GM19193 (cell line): ENCODE results near the gene MAPK8.

Experiments used
- POLR2A ChIP-seq: IDR thresholded peaks from 4 replicates; pipeline ENCODE4 v1.6.1; 2011; ENCODE audit not compliant: insufficient read depth, insufficient read length; ENCODE audit errors: extremely low read depth

Gene MAPK8

DNA sequence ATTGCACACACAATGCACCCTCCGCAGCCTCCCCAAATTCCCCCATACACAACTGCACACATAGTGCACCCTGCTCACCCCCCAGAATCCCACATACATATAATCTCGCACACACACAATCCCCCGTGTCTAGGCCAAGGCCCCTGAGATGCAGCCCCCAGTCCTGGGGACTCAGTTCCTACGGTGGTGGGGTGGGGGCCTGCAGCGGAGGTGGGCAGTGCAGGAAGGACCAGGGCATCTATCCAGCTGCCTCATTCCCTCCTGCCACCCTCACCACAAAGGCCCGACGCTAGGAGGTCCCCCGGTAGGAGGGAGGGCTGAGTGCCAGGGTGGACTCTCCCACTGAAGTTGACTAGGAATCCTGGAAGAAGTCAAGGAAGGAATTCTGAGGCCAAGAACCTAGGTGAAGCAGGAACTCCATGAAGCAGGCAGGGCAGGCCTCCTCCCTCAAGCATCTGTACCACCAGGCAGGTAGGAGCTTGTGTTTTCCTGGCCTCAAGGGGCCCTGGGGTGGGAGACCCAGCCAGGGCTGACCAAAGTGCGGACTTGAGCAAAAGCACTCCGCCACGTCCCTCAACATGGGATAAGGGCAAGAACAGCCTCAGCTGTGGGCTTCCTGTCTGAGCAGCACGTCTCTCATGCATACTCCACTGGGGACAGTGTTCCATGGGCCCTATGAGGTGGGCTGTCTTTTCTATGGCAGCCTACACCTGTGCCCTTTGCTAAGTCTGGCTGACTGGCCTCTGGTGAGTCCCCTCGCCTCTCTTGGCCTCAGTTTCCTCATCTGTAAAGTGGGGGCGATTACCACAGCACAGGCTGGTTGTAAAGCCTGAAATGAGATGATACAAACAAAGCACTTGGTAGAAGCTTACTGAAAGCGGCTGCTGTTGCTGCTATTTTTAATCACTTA, 145.7 kb downstream of the MAPK8 start:
- TF ChIP-seq POLR2A, result no peak

DNA sequence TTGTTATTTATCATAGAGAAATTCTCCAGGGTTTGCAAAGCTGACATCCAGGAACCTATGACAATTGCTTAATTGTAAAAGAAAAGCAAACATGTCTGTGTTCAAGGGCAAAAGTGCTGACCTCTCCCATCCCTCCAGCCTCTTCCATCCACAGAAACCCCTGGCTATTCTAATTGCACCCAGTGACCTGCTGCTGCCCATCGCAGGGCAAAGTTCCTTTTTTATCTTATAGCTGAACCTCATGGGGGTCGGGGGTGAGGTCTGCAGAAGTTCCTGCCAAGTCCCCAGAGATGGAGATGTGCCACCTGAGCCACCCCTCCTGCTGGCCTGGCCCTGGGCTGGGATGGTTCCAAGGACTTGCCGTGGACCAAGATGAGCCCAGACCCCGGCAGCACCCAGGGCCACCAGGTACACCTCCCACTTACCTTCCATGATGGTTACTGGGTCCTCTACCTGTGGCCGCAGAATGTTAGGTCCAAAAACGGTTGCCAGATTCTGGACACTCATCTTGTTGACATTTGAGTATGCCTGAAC, 146.5 kb downstream of the MAPK8 start:
- no peak for TF ChIP-seq POLR2A

DNA sequence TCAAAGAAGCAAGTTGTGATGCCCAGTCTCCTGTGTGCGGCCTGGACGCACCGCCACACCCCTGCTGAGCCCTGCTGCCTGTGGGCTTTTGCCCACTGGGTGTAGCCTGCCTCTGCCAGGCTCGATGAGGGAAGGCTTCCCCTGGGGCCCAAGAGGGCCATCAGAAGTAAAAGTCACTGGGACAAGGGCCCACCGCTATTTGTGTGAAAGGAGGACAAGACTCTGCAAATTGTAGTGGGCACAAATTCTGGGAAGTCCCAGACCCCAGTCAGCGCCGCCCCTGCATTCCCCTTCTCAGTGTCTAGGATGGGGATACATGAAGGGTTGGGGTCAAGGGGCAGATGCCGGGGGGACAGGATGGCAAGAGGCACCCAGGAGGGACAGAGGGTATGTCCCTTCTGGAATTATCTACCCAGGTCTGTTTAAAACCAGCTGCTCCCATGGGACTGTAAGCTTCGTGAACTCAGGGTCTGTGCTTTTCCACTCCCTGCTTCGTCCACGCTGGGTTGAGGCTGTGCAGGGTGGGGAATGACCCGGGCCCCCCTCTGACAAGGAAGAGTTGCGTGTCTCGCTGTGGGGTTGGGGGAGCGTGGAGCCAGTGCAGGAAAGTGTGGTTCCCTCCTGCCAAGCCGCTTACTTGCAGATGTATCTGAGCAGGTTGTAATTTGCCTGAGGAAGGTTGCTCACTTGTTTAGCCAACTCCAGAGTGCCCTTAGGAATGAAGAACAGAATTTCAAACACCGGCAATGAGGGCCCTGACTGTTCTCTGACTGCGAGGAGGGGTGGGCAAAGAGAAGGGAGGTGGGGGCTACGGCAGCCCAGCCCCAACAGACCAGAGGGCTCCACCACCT, 147.2 kb downstream of the MAPK8 start:
- no peak for TF ChIP-seq POLR2A

DNA sequence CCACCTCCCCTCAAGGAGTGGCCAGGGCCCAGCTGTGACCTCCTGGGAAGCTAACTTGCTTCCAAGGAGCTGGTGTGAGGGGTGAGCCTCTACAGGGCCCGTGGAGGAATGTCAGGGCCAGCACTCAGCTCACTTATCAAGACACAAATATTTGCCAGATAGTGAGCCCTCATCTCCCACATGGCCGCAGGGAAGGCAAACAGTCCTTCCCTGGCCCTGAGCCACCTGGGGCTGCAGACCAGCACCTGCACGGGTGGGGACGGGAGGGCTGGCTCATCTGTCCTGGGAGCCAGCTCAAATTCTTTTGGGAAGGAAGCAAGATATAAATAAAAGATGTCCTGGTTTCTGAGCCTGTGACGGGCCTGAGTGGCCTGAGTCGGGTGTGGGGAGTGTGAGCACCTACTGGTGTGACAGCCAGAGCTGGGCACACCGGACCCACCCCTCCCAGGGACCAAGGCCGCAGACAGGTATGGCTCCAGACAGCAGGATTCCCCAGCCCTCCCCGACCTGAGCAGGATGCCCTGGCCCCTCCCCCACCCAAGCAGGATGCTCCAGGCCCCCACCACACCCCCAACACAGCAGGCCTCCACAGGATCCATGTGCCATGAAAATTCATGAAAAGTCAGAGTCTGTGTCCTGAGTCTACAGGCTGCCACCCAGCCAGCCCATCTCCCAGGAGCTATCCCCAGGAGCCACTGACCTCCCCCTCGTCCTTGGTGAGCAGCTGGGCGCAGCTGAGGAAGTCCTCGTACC, 148.0 kb downstream of the MAPK8 start:
- TF ChIP-seq POLR2A, result no peak

DNA sequence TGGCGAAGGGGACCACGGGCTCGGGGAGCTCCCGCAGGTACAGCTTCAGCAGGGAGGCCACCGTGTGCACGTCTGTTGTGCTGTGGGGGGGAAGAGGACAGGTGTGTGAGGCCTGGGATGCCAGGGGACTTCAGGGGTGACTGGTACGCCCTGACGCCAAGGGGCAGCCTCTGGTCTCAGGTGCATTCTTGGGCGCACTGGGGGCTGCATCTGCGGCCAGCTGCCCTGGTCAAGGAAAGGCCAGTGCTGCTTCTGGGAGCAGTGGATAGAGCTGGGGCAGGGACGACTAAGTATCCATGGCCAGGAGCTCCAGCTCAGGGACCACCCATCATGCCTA, 148.5 kb downstream of the MAPK8 start:
- TF ChIP-seq POLR2A, result no peak

DNA sequence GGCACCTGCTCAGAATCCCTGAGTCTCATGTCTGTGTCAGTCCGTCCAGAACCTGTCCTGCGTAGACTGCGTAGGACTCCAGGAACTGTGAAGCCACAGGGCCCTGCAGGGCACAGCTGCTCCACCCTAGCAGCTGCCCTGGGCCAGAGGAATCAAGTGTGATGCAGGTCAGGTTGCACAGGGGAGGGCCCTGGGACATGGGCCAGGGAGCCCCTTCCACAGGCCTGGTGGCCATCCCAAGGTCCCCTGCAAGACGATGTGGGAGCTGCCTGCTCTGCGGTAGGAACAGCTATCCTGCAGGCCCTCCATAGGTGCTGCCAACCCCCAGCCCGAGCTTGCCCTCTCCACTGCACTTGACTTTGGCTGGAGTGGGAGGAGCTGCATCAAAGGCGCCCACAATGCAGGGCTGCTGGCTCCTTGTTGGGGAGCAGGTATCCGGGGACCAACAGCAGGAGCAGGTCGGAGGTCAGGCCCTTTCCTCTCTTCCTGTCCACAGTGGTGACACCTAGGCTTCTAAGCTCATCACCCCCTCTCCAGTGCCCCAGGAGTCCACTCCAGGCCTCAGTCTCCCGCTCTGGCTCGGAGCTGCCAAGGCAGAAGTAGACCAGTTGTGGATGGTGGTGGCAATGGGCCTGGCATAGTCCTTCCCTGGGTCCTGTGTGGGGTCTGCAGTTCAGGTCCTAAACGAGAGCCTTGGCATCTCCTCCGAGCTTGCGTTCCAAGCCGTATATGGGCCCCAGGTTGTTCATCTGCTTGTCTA, 149.1 kb downstream of the MAPK8 start:
- no peak for TF ChIP-seq POLR2A

DNA sequence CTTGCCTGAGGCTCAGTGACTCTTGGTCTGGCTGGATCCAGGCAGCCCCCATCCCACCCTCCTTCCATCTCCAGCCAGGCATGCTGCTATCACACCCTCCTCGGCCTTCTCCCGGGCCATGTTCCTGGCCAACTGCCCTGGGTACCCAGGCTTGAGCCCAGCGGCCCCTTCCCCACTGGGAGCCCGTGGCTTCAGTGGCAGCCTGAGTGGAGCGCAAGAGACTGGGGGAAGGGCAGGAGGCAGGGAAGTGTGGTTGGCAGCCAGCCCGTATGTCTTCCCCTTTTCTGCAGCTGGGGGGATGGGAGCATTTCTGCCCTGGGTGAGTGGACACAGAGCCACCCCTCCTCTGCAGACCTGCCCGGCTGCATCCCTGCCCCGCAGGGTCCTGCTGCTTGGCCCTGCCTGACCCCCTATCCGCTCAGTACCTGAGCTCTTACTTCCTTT, 149.9 kb downstream of the MAPK8 start:
- no peak for TF ChIP-seq POLR2A

DNA sequence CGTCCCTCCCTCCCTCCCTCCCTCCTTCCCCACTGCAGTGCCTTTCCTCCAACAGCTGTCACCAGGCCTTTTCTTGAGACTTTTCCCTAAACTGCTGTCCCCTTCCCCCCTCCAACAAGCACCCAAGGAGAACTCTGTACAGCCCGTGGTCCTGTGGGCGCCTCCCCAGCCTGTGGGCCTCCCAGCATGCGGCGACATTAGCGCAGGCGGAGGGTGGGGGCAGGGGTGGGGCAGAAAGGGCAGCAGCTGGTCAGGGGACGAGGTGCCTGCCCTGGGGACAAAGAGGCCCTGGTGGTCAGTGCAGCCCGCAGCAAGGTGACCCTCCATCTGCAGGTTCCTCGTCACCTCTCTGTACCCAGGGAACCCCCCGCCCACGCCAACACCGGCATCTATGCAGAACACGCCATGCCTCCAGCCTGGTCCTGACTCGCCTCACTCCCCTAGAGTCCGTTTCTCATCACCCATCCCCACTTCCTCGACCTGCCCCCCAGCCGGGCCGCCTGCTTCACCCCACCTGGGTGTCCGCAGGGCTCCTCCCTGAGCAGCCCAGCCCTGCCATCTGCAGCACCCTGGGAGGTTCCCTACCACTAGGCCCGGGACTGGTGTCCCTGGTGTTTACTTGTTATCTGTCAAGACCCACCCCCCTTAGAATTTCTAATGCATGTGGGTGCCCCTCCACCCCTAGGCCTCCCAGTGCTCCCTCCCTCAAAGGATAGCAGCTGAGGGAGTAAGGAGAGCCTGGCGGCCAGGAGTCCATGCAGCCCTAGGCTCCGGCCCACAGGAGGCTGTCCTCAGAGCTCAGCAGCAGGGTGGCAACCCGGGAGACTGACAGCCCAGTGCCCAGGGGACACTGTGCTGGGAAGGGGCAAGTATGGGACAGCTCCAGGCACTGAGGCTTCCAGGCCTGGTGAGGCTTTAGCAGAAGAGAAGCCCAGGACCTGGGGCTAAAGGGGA, 150.6 kb downstream of the MAPK8 start:
- no peak for TF ChIP-seq POLR2A

DNA sequence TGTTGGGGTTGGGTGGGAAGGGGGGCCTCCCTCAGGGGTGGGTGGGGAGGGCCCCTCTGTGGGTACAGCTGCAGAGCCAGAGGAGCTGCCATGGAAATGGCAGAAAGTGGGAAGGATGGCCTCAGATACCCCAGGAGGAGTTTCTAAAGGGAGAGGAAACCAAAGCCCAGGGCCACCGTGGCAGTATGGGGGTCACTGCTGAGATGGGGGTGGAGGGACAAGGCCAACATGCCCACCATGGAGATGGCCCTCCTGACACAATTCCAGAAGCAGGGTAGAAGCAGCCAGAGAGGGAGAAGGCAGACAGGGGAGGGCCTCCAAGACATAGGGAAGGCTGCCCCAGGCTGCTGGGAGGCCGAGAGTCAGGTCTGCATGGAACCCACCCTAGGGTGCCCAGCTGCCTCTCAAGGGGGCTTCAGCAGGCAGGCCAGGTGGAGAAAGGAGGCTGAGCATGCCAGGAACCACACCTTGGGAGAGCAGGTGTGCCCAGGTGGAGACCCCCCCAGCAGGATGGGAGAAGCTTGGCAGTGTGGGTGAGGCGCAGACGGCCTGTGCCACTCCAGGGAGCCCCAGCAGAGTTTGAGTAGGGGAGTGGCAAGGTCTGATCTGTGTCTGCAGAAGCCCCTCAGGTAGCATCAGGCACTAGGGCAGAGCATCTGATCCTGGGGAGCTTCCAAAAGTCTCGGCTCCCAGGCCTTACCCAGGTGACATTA, 151.6 kb downstream of the MAPK8 start:
- TF ChIP-seq POLR2A, result no peak

DNA sequence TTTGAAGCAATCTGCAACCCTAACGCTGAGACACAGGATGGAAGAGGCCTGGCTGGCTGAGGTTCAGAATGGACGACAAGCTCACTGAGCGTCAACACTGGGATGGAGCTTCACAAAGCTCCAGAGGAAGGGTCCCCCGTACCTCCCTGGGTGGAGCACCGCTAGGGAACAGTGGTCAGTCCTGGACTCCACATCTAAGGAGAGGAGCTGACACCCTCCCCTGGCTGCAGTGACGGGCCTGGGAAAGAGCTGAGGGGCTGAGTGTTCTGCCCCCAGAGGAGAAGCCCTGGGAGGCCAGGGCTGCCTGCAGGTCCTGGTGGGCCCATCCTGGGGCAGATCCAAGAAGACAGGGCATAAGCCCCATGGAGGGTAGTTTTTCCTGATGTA, 152.2 kb downstream of the MAPK8 start:
- no peak for TF ChIP-seq POLR2A

DNA sequence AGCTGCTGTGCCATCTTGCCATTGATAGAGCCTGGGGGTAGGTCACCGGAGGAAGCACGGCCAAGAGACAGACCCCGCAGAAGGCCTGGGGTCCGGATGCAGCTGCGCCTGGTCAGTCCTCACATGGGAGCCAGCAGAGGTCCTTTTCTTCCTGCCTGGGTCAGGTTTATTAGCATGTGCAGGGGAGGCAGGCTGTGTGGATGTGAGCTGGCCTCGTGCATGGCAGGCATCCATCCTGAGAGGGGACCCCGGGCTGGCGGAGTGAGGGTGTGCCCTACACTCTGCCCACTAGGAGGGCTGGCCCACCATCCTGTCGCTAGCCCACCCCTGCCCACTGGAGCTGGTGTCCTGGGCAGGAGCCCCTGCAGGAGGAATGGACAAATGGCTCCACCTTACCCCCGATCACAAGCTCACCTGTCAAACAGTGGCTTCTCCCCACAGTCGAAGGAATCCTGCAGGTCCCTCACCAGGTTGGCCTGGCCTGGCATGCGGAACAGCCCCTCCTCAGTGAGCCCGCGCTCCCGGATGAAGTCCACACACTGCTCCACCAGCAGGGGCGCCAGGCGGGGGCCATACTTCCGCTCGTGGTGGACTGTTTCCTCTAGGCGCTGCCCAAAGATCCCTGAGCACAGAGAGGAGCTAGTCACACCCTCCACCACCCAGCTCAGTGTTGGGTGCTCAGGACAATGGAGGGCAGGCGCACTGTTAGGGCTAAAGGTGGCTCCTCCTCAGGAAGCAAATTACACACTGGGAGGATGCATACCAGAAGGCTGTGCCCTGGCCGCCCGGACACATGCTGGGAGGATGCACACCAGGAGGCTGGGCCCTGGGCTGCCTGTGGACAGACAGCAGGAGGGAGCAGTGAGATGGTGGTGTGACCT, 153.0 kb downstream of the MAPK8 start:
- TF ChIP-seq POLR2A, result no peak

DNA sequence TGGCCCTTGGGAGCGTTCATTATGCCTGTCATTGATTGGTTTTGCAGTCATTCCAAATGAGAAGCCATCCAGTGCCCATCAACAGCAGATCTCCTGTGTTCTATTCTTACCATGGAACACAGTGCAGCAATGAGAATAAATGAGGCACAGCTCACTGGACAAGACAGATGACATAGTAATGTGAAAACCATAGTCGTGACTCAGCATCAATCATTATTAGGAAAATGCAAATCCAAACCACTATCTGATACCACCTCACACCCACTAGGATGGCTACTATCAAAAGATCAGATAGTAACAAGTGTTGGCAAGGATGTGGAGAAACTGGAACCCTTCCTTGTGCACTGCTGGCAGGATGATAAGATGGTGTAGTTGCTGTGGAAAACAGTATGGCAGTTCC, 153.7 kb downstream of the MAPK8 start:
- TF ChIP-seq POLR2A, result no peak
